ENCODE results near the gene STAM.

The STAM gene

DNA sequence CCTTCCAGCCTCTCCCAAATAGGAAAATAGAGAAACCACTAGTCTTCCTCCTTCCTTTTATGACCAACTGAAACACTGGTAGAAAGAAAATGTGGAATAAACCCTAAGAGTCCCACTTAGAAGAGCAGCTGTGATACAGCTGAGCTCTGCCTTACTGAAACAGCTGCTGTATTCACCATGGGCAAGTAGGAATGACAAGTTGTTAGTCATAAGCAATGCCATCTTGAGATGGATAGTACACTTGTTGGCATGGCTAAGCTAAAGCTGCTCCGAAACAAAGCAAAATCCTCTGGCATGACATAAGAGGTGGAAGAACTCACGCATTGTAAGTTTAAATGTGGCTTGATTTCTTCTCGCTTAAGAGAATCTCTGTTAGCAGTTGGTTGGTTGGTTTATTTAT lies 59.8 kb downstream of the STAM start:
- no peak for DNase-seq (ENCODE audit: low read depth)

DNA sequence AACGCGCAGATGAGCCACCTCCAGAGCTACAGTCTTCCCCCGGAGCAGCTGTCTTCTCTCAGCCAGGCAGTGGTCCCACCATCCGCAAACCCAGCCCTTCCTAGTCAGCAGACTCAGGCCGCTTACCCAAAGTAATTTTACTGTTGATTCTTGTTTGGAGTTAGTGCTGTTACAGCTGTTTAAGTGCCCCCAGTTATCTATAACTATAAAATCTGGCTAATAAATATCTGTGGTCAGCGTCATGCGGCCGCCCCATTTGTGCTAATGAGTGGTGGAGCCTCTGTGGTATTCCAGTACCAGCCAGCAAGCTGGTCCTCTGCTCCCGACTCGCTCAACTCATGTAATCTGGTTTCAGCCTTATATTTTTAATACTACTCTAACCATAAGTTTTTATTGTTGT lies 64.9 kb downstream of the STAM start:
- no peak overlapping the region for H3K4me3 ChIP-seq (replicated peaks; ENCODE audit: low read depth, low read length)
- TF ChIP-seq, protein P1, sequence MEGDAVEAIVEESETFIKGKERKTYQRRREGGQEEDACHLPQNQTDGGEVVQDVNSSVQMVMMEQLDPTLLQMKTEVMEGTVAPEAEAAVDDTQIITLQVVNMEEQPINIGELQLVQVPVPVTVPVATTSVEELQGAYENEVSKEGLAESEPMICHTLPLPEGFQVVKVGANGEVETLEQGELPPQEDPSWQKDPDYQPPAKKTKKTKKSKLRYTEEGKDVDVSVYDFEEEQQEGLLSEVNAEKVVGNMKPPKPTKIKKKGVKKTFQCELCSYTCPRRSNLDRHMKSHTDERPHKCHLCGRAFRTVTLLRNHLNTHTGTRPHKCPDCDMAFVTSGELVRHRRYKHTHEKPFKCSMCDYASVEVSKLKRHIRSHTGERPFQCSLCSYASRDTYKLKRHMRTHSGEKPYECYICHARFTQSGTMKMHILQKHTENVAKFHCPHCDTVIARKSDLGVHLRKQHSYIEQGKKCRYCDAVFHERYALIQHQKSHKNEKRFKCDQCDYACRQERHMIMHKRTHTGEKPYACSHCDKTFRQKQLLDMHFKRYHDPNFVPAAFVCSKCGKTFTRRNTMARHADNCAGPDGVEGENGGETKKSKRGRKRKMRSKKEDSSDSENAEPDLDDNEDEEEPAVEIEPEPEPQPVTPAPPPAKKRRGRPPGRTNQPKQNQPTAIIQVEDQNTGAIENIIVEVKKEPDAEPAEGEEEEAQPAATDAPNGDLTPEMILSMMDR (IDR thresholded peaks at IDR 0.05; ENCODE audit: low read length, missing control alignments), result no peak
- no peak for DNase-seq (ENCODE audit: low read depth)

More for the DNA sequence above, 59.8 kb downstream of the STAM start:
- TF ChIP-seq, protein P1 (IDR thresholded peaks at IDR 0.05; ENCODE audit: low read length, missing control alignments), result no peak
- H3K4me3 ChIP-seq (replicated peaks; ENCODE audit: low read depth, low read length), result no peak overlapping the region

DNA sequence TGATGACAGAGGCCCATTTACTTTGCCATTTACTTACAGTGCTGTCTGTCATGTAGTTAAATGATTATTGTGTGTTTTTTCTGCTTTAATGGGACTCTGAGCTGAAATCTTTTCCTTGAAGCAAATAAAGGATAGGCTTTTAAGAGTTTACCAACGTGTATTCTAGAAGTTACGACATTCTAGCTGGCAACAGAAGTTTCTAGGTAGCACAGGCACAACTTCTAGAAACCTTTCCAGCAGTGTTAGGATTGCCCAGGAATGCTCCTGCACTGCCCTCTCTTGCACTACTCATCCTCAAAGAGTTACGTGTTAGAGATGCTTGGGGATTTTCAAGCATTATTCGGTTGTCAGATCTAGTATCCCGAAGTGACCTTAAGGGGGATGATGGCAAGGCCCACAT lies 65.5 kb downstream of the STAM start:
- no peak overlapping the region for H3K4me3 ChIP-seq (replicated peaks; ENCODE audit: low read depth, low read length)
- TF ChIP-seq, protein P1 (IDR thresholded peaks at IDR 0.05; ENCODE audit: low read length, missing control alignments), result no peak
- DNase-seq (ENCODE audit: low read depth), result no peak

DNA sequence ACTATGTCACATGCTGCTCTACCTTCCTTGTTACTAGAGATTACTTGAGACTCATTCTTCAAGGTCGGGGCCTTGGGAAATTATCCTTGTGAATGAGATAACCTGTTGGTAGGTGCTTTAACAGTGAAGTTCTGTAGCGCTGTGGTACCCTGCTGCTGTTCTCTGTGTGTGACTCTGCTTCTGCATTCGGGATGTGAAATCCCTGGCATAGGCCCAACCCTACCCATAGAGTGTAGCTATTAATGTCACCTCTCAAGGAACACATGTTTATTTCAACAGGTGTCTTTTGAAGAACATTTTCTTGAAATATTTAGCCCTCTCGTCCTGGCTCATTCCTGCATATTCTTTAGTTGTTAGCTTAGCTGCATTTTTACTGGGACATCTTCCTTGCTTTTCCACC lies 66.2 kb downstream of the STAM start:
- H3K4me3 ChIP-seq (replicated peaks; ENCODE audit: low read depth, low read length), result no peak overlapping the region
- TF ChIP-seq, protein P1 (IDR thresholded peaks at IDR 0.05; ENCODE audit: low read length, missing control alignments), result no peak
- no peak for DNase-seq (ENCODE audit: low read depth)

DNA sequence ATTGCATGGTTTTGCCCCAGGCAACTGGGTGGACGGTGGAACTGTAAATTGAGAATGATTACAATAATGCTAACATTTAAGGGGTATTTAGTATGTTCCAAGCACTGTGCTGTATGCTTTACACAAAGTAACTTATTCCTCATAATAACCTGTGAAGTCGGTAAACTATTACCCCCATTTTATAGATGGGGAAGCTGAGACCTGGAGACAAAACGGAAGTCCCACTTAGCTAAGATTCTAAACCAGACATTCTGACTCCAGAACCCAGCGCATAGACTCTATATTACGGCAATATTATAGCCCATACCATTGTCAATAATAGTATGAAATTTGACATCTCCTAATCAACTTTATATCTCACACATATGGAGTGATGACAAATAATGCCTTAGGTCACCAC lies 68.1 kb downstream of the STAM start:
- DNase-seq (ENCODE audit: low read depth), result no peak
- TF ChIP-seq, protein P1 (IDR thresholded peaks at IDR 0.05; ENCODE audit: low read length, missing control alignments), result no peak
- no peak overlapping the region for H3K4me3 ChIP-seq (replicated peaks; ENCODE audit: low read depth, low read length)

DNA sequence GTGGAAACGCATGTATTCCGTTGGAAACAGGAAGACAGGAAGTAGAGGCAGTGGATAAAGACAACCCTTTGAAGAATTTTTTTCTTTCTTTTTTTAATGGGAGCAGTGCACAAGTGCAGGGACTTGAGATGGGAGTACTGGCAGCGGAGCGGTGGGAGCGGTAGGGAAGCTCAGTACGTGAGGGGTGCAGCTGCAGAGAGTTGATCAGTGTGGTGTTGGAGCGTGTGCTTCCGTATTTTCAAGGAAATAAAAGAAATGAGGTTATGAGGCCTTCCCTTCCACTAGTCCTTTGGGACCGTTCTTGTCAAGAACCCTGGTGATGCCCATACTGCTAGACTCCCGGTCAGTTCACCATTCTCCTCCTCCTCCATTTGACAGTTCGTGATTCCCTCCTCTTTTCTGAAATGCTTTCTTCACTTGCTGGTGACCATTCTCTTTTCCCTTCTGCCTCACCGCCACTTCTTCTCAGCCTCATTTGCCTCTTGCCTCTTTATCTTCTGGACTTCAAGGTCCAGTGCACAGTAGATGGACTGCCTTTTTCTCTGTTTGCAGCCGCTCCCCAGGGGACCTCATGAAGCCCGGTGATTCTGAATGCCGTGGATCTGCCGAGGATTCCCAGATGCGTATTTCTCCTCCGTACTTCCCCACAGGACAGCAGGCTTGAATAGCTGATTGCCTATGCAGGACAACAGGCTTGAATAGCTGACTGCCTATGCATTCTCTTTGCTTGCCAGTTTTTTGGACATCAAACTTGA lies 68.9 kb downstream of the STAM start:
- TF ChIP-seq, protein P1 (IDR thresholded peaks at IDR 0.05; ENCODE audit: low read length, missing control alignments), result no peak
- H3K4me3 ChIP-seq (replicated peaks; ENCODE audit: low read depth, low read length), result no peak overlapping the region
- DNase-seq (ENCODE audit: low read depth), result no peak

DNA sequence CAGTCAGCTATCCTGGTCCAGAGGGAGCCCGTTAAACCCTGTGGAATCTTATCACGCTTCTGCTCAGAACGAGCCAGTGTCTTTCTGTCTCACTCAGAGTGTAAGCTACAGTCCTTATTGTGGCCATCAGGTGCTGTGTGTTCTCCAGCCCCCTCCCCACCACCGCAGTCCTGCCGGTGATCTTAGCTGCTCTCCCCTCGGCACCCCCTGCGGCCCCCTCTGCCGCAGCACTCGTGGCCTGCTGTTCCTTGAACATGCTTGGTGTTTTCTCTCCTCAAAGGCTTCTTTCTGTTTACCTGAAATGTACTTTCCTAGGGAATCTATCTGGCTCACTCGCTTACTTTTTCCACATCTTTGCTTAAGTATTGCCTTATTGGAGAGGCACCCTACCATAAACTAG lies 69.8 kb downstream of the STAM start:
- no peak for DNase-seq (ENCODE audit: low read depth)
- TF ChIP-seq, protein P1 (IDR thresholded peaks at IDR 0.05; ENCODE audit: low read length, missing control alignments), result no peak
- no peak overlapping the region for H3K4me3 ChIP-seq (replicated peaks; ENCODE audit: low read depth, low read length)
